ENCODE data around the gene SP110. TPM values are rescaled to one million over a fixed set of nuclear protein-coding genes. Genes with fewer than 3 reads are reported as not detected.

SP110 gene
- total and polyA plus RNA-seq, 2 of the 8 experiments (the other 6 are each of a cell fraction or from before 2014, with no cell fraction given), result 3.1 to 7.1 TPM

DNA sequence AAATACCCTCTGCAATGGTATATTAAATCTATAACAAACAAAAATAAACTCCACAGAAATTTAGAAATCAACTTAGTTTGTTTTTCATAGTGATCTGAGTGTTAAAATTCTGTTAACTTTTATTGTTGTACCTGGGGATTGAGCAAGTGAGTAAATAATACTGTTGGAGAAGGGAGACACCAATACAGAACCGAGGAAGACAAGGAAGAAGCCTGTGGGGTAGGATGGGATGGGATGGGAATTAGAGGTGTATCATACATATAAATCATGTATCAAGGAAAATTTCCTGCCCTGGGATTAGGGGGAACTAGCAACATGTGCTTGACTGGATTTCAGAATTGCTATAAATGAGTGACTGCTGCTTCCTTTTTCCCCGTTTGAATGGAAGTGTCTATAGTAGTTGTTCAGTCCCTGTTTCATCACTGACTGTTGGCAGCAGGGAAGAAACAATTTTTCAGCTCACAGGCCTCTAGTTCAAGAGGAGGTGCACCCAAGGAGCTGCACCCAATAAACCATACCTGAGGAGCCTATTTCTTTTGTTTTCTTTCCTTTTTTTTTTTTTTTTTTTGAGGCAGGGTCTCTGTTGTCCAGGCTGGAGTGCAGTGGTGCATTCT is 53.1 kb downstream of the SP110 start:
- H3K27ac ChIP-seq (ENCODE audit: low read depth, low read length), result no peak overlapping the region
- no peak overlapping the region for H2BK15ac ChIP-seq (ENCODE audit: low read length)
- no peak overlapping the region for H4K5ac ChIP-seq (ENCODE audit: insufficient read length, low read depth, low read length)
- no peak overlapping the region for H3K4ac ChIP-seq (replicated peaks; ENCODE audit: insufficient read length, low read depth, low read length)
- CTCF ChIA-PET (ENCODE audit: partially characterized antibody), result no interaction called here
- no peak overlapping the region for H2AFZ ChIP-seq (ENCODE audit: low read length)
- no peak overlapping the region for H2BK12ac ChIP-seq (ENCODE audit: low read depth, low read length)
- no peak overlapping the region for H4K91ac ChIP-seq (replicated peaks; ENCODE audit: insufficient read length, low read length)
- no peak overlapping the region for H3K9ac ChIP-seq (replicated peaks in 1 of 4; ENCODE audit: extremely low read depth in 1 of 4, low read depth in 3 of 4, low read length in 3 of 4)
- H3K18ac ChIP-seq (ENCODE audit: extremely low read depth, low read length), result no peak overlapping the region
- H3K36me3 ChIP-seq (ENCODE audit: control insufficient read depth in 2 of 4, insufficient read depth in 4 of 4, low read length in 3 of 4), result no peaks in the 10 kb centered on the region
- H3K27me3 ChIP-seq (replicated peaks in 1 of 4; ENCODE audit: control insufficient read depth in 3 of 4, extremely low read depth in 1 of 4, insufficient read depth in 3 of 4, low read length in 3 of 4), result no peaks in the 10 kb centered on the region
- no peak overlapping the region for H3K14ac ChIP-seq (ENCODE audit: insufficient read length)
- no peaks in the 10 kb centered on the region for H4K20me1 ChIP-seq (replicated peaks in 1 of 2; ENCODE audit: control insufficient read depth in 1 of 2, insufficient read depth in 2 of 2, low read length in 2 of 2)
- no peaks in the 10 kb centered on the region for H3K9me3 ChIP-seq (ENCODE audit: insufficient read depth in 2 of 2, low read depth in 1 of 2, low read length in 1 of 2)
- H3K4me3 ChIP-seq (ENCODE audit: extremely low read depth in 1 of 4, insufficient read depth in 2 of 4, low read depth in 3 of 4, low read length in 4 of 4), result no peak overlapping the region
- FAIRE-seq, result no peak
- no peak overlapping the region for H3K56ac ChIP-seq (replicated peaks; ENCODE audit: insufficient read length, low read depth, low read length)
- WGBS, 2 experiments (ENCODE audit: extremely low coverage in 1 of 2, insufficient coverage in 1 of 2, insufficient read length in 1 of 2, insufficient replicate concordance in 2 of 2, low coverage in 1 of 2, low lambda C conversion rate in 2 of 2, missing lambda C conversion rate in 1 of 2), result 84% methylated on average over 2 of the region's 2 CpGs; no CpG with 5 or more reads in 1 of the 2 experiments
- no peak overlapping the region for H2BK20ac ChIP-seq (ENCODE audit: low read length)
- H3K23ac ChIP-seq (ENCODE audit: insufficient read length), result no peak overlapping the region
- H2BK120ac ChIP-seq (replicated peaks; ENCODE audit: low read depth, low read length), result no peak overlapping the region
- H3K4me1 ChIP-seq (replicated peaks in 1 of 4; ENCODE audit: control insufficient read depth in 3 of 4, insufficient read depth in 4 of 4, low read length in 3 of 4), result no peaks in the 10 kb centered on the region
- no peaks in the 10 kb centered on the region for H3K23me2 ChIP-seq (ENCODE audit: low read depth, low read length)
- POLR2A ChIA-PET (ENCODE audit: partially characterized antibody), result no interaction called here
- H4K8ac ChIP-seq (ENCODE audit: extremely low read depth, insufficient read depth, low read length), result no peak overlapping the region
- H3K79me2 ChIP-seq (ENCODE audit: control insufficient read depth in 1 of 2, insufficient read depth in 2 of 2, low read length in 2 of 2), result no peaks in the 10 kb centered on the region
- no peak overlapping the region for H3K4me2 ChIP-seq (ENCODE audit: insufficient read depth in 1 of 2, low read depth in 2 of 2, low read length in 2 of 2)
- no peaks in the 10 kb centered on the region for H3K79me1 ChIP-seq (ENCODE audit: low read depth, low read length)
- no peak for DNase-seq (ENCODE audit: low read depth in 1 of 2, low spot score in 2 of 2)
- H2AK5ac ChIP-seq (ENCODE audit: low read depth, low read length), result no peak overlapping the region
- no peak overlapping the region for H2BK5ac ChIP-seq (ENCODE audit: low read depth, low read length)
- TF ChIP-seq PHF8 (conservative IDR thresholded peaks at IDR 0.05; ENCODE audit: low read depth, low read length) (no peak), HDAC6 (IDR thresholded peaks at IDR 0.05; ENCODE audit: low read depth, low read length) (no peak), KDM5A (IDR thresholded peaks at IDR 0.05; ENCODE audit: low read length) (no peak), KDM1A (IDR thresholded peaks at IDR 0.05; ENCODE audit: borderline replicate concordance, low read length) (no peak), TCF12 (IDR thresholded peaks at IDR 0.05; ENCODE audit: low read depth, low read length) (no peak), GABPA (IDR thresholded peaks at IDR 0.05; ENCODE audit: borderline replicate concordance, insufficient read depth, low read length) (no peak), POLR2A (IDR thresholded peaks at IDR 0.05; ENCODE audit: control extremely low read depth in 1 of 2, low read depth in 2 of 2, low read length in 2 of 2) (no peak), FOSL1 (IDR thresholded peaks at IDR 0.05; ENCODE audit: insufficient read depth, low read depth, low read length) (no peak), GTF2F1 (IDR thresholded peaks at IDR 0.05; ENCODE audit: borderline replicate concordance, low read depth, low read length) (no peak), CHD1 (IDR thresholded peaks at IDR 0.05; ENCODE audit: low read depth, low read length) (no peak), SIRT6 (IDR thresholded peaks at IDR 0.05; ENCODE audit: low read length) (no peak)
